ENCODE results near the gene CCDC190.
"Not testable (repeated sequence)": the region's sequence is repeated elsewhere in the genome, so short reads cannot be mapped to it uniquely, and the experiment has no call there.

CCDC190 gene

GRCh38 chr1:162861101-162861500 is at the start of gene CCDC190:
TSS of gene CCDC190 (minus strand) at chr1:162861175. CDS start at chr1:162859646, 1,529 bp downstream.
- peak in 9 of 56 donors; percentile 7 to 47 (median 32) for DNase-seq

- no peak for DNase-seq
These were observed 49.2 kb upstream of the CCDC190 start for GRCh38 chr1:162910161-162910560.

GRCh38 chr1:162908780-162909179 is 47.8 kb upstream of the CCDC190 start:
- no peak for DNase-seq

GRCh38 chr1:162908236-162908635 is 47.3 kb upstream of the CCDC190 start:
- no peak for DNase-seq

- DNase-seq, result no peak
These were observed 45.5 kb upstream of the CCDC190 start for GRCh38 chr1:162906485-162906884.

DNA sequence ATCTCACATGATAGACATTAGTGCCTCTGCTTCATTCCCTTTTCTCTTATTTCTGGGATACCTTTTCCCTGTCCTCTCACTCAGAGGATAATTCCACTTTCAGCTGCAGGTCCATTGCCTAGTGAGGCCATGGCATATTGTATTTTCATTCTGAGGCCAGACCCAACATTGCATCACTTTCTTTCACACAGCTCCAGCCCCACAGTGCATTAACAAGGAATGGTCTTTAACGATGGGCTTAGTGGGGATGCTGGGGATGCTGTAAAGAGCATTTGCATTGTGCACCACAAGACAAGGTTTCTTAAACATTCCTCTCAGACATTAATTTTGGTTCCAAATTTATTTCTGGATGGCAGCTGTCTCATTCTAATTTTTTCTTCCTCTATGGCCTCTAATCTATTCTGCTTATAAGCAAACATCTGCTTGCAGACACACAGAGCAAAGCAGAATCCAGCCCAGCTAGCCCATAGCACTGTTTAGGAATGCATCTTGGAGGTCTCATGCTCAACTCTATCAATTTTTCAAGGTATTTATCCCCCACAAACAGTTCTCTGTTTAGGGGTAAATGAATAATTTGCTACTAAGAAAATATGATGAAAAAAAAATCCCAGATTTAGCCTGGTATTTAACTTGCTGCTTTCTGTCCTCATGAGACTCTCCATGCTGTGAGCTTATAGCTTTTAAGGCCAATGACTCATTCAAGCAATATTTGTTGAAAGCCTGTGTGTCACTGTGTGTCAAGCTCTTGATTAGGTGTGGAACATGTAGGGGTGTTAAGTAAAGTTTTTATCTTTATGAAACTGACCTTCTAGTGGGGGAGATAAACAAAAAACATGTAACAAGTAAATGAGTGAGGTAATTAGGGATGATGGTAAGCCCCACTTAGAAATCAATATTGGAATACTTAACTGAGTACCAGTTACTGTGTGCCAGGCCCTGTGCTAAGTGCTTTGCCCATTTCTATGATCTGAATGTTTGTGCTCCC is 44.5 kb upstream of the CCDC190 start:
- no peak for DNase-seq

DNA sequence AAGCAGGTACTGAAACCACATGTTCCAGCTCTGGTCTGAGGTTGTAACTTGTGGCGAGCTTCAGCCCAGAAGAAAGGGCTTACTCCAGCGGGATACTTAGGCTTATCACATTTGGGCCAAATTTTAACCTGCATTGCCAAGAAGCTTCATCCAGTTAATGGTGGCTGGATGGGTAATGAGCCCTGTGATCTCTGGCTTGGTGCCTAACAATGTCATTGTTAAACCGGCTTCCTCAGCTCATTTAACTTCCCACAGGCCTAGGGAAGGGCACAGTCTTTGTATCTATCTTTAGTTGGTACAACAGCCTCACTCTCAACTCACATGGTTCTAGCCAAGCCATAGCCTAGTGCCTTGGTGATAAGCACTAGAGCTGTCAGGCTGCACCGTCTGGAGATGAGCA is 43.6 kb upstream of the CCDC190 start:
- no peak for DNase-seq

- no peak for DNase-seq
These were observed 43.0 kb upstream of the CCDC190 start for GRCh38 chr1:162904023-162904422.

DNA sequence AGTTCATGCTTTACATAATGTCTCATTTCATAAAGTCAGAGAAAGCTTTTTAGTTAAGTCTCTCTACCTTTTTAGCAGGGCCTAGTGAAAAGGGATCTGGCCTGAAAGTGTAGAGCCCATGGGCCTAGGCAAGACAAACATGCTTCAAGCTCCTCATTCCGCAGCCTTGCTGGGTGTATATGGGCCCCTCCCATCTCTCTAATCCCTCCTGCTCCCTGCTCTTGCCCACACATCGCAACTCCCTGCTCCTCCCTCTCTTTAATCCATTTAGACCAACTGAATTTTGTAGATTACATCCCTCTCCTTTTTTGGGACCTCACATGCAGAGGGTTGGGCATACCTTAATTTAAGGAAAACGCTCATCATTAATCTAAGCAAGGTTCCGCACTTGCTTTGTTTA is 42.3 kb upstream of the CCDC190 start:
- no peak for DNase-seq

- DNase-seq, result no peak
These were observed 41.4 kb upstream of the CCDC190 start for GRCh38 chr1:162902416-162902815.

DNA sequence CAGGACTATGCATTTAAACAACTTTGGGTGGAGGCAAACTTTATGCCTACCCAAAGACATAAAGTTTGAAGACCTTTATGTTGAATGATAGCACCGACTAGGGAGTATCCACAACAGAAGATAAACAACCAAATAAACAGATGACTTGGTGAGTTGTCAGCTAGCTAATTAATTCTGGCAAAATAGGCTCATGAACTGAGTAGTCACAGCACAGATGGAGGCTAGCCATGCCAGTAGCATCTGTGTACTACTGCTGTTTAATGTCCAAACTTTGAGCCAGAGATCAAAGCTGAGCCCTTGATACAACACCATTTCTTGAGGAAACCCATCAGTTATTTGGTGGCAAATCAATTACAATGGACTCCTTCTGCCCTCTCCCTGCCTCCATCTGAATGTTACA is 40.3 kb upstream of the CCDC190 start:
- DNase-seq, result no peak

DNA sequence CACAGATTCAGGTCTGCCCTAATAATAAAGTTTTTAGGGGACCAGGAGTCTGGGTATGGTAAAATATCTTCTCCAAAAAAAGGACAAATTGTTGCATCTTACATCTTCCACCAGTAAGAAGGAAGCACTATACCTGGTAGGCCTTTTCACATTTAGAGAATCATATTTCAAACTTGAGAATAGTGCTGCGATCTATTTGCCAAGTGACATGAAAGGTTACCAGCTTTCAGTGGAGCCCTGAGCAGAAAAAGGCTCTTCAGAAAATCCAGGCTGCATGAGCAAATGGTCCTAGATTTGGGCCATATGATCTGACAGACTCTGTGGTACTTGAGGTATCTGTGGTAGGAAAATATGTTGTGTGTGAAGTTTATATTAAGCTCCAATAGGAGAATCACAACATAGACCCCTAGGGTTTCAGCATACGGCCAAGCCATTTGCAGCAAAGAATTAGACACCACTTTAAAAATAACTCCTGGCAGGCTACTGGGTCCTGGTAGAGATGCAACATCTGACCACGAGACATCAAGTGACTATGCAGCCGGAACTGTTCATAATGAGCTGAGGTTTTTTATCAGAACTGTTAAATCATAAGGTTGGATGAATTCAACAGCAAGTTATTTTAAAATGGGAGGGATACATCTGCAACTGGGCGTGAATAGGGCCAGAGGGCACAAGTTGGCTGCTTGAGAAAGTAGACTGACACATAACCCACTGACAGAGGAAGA is 38.6 kb upstream of the CCDC190 start:
- no peak for DNase-seq

DNA sequence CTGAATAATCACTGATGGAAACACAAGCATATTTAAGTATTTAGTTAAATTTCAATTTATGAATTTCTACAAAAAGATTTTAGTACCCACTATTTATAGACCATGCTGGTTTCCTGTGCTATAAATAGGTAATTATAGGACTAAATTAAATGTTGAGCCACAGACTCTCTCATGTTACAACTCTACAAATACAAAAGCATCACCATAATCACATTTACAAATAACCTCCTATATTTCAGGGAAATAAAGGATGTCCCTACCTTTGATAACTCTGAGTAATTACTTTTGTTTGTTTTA is 32.6 kb upstream of the CCDC190 start:
- DNase-seq, result no peak

- no peak for DNase-seq
These were observed 32.1 kb upstream of the CCDC190 start for GRCh38 chr1:162892906-162893611.

- DNase-seq, result no peak
These were observed 29.0 kb upstream of the CCDC190 start for GRCh38 chr1:162889989-162890388.

DNA sequence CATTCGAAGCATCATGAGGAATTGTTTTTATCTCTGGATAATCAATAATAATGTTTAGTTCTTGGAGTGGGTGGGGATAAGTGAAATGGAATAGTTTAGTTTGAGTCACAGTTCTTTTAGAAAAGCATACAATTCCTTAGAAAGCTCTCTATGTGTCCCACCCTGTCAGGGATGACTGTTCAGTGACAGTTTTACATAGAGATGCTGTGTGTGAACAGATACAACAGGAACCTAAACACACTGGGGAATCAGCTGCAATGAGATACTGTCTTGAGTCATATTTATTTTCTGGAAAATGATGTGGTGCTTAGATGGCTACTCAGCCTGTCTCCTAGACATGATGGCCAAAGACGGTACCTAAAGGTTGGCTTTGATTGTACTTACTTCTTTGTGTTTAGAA is 25.7 kb upstream of the CCDC190 start:
- no peak for DNase-seq

GRCh38 chr1:162885265-162885664 is 24.3 kb upstream of the CCDC190 start:
- no peak for DNase-seq

- DNase-seq, result no peak
These were observed 23.9 kb upstream of the CCDC190 start for GRCh38 chr1:162884831-162885230.

DNA sequence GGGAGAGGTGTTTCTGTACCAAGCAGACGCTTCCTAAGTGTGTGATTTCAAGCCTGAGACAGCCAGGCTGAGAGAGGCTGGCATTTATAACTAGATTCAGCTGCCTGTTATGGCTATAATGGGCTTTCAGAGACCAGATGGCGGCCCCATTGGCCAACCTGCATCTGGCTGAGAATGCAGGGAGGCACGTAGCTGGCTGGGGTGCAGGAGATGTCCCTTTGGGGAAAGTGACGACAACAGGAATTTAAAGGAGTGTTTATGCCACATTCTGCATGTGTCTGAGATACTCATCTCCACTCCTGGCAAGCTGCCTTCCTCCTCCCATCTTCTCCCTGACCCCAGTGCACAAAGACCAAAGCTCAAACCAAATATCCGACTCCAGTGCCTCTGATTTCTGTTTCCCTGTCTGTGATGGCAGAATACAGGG is 21.3 kb upstream of the CCDC190 start:
- DNase-seq, result peak in 3 of 56 donors; percentile 0 to 8 (median 2)

GRCh38 chr1:162881590-162881989 is 20.6 kb upstream of the CCDC190 start:
- no peak for DNase-seq

GRCh38 chr1:162880617-162881016 is 19.6 kb upstream of the CCDC190 start:
- DNase-seq, result not testable (repeated sequence)
